Smooth muscle cell (in vitro differentiated cells): ENCODE data around the gene KCNIP4. TPM values are rescaled to one million over a fixed set of nuclear protein-coding genes. Genes with fewer than 3 reads are reported as not detected.

Experiments
- DNase-seq: peaks from one replicate; lab custom pipeline; 2025; ENCODE audit not compliant: unreplicated experiment; lab: John Stamatoyannopoulos, UW
- H2AFZ ChIP-seq: fragments of 200-600 bp; sonication (generic); 2 replicates; pipeline ENCODE4 v1.6.0; 2016; ENCODE audit warnings: antibody characterized with exemption, low read depth, mild to moderate bottlenecking
- H3F3A ChIP-seq: fragments of 200-600 bp; sonication (generic); 2 replicates; pipeline ENCODE4 v1.6.0; 2017; ENCODE audit warnings: antibody characterized with exemption, low read depth
- H3K27ac ChIP-seq: fragments of 200-600 bp; sonication (generic); 2 replicates; pipeline ENCODE4 v1.5.1; 2016; ENCODE audit warnings: low read depth, mild to moderate bottlenecking
- H3K27me3 ChIP-seq: fragments of 200-600 bp; sonication (generic); 2 replicates; pipeline ENCODE4 v1.6.1; 2016; ENCODE audit warnings: low read depth, mild to moderate bottlenecking
- H3K36me3 ChIP-seq: fragments of 200-600 bp; sonication (generic); 2 replicates; pipeline ENCODE4 v1.5.1; 2016; ENCODE audit warnings: low read depth
- H3K4me1 ChIP-seq: fragments of 200-600 bp; sonication (generic); 2 replicates; pipeline ENCODE4 v1.5.1; 2016; ENCODE audit warnings: low read depth
- H3K4me2 ChIP-seq: fragments of 200-600 bp; sonication (generic); 2 replicates; pipeline ENCODE4 v1.6.0; 2016; ENCODE audit warnings: mild to moderate bottlenecking
- H3K4me3 ChIP-seq: fragments of 200-600 bp; sonication (generic); 2 replicates; pipeline ENCODE4 v1.5.1; 2016; ENCODE audit warnings: mild to moderate bottlenecking
- H3K79me2 ChIP-seq: fragments of 200-600 bp; sonication (generic); 2 replicates; pipeline ENCODE4 v1.6.0; 2016; ENCODE audit warnings: low read depth, mild to moderate bottlenecking
- H3K9ac ChIP-seq: fragments of 200-600 bp; sonication (generic); 2 replicates; pipeline ENCODE4 v1.6.0; 2016; ENCODE audit warnings: low read depth
- H3K9me3 ChIP-seq: fragments of 200-600 bp; sonication (generic); replicated peaks from 2 replicates; pipeline ENCODE4 v1.5.1; 2016; ENCODE audit warnings: low read depth
- H4K20me1 ChIP-seq: fragments of 200-600 bp; sonication (generic); 2 replicates; pipeline ENCODE4 v1.6.0; 2016; ENCODE audit warnings: low read depth
- CTCF ChIP-seq: fragments of 200-600 bp; sonication (generic); IDR thresholded peaks from 2 replicates; pipeline ENCODE4 v1.5.1; 2017; ENCODE audit warnings: borderline replicate concordance, mild to moderate bottlenecking, antibody characterized with exemption; ENCODE audit not compliant: insufficient read depth, poor library complexity, severe bottlenecking
- WGBS: methylation state at CpG from one replicate; pipeline ENCODE4 v1.1.7; 2016; ENCODE audit warnings: low lambda C conversion rate; 5-methylcytosine and 5-hydroxymethylcytosine counted together
- polyA plus RNA-seq: library from polyadenylated mRNA; unstranded; fragments of >200 nt; fragmentation: Nextera tagmentation; extraction: Ambion mirVana; gene quantifications from 2 replicates; pipeline ENCODE4 v1.2.1, GENCODE V29; 2016
- total RNA-seq: library from RNA; depleted of rRNA; stranded (reverse); fragments of >200 nt; gene quantifications from 2 replicates; pipeline ENCODE4 v1.2.3, GENCODE V29; 2014

Gene KCNIP4
- total and polyA plus RNA-seq, 2 experiments from 2014 or later, result 0.07 TPM; not detected in 1

GRCh38 chr4:21411086-21411485 lies 537.5 kb downstream of the KCNIP4 start:
- Histone ChIP-seq H3K79me2 (no peaks in the 10 kb centered on the region), H3K9me3 (no peaks in the 10 kb centered on the region), H3K27ac (no peak overlapping the region), H3K4me3 (no peak overlapping the region), H2AFZ (no peak overlapping the region), H3F3A (no peaks in the 10 kb centered on the region), H4K20me1 (no peaks in the 10 kb centered on the region), H3K4me2 (no peak overlapping the region), H3K9ac (no peak overlapping the region), H3K27me3 (no peaks in the 10 kb centered on the region), H3K36me3 (no peaks in the 10 kb centered on the region), H3K4me1 (no peaks in the 10 kb centered on the region)
- WGBS, result 51% methylated on average over 1 of the region's 1 CpG
- TF ChIP-seq CTCF, result no peak
- DNase-seq, result no peak

GRCh38 chr4:21410372-21410771 lies 538.2 kb downstream of the KCNIP4 start:
- H4K20me1 ChIP-seq, result no peaks in the 10 kb centered on the region
- H3K4me1 ChIP-seq, result no peaks in the 10 kb centered on the region
- H3K27me3 ChIP-seq, result no peaks in the 10 kb centered on the region
- no peaks in the 10 kb centered on the region for H3K36me3 ChIP-seq
- no peak overlapping the region for H3K27ac ChIP-seq
- H3K4me3 ChIP-seq, result no peak overlapping the region
- no peak for TF ChIP-seq CTCF
- no peaks in the 10 kb centered on the region for H3K9me3 ChIP-seq
- 82% methylated on average over 4 of the region's 4 CpGs for whole genome bisulfite sequencing
- no peak overlapping the region for H2AFZ ChIP-seq
- H3F3A ChIP-seq, result no peaks in the 10 kb centered on the region
- no peak overlapping the region for H3K9ac ChIP-seq
- H3K79me2 ChIP-seq, result no peaks in the 10 kb centered on the region
- no peak overlapping the region for H3K4me2 ChIP-seq
- no peak for DNase-seq

GRCh38 chr4:21387683-21388082 lies 560.9 kb downstream of the KCNIP4 start:
- Histone ChIP-seq H3K9me3 (no peaks in the 10 kb centered on the region), H4K20me1 (no peaks in the 10 kb centered on the region), H3K27me3 (no peaks in the 10 kb centered on the region), H2AFZ (no peak overlapping the region), H3K4me1 (no peaks in the 10 kb centered on the region), H3K36me3 (no peaks in the 10 kb centered on the region), H3K27ac (no peak overlapping the region), H3F3A (no peaks in the 10 kb centered on the region), H3K4me3 (no peak overlapping the region), H3K4me2 (no peak overlapping the region), H3K9ac (no peak overlapping the region), H3K79me2 (no peaks in the 10 kb centered on the region)
- no peak for DNase-seq
- TF ChIP-seq CTCF, result no peak
- WGBS, result 60% methylated on average over 4 of the region's 4 CpGs

- H3K27ac ChIP-seq, result no peak overlapping the region
- 83% methylated on average over 3 of the region's 3 CpGs for WGBS
- no peaks in the 10 kb centered on the region for H3K79me2 ChIP-seq
- H3K27me3 ChIP-seq, result no peaks in the 10 kb centered on the region
- no peak for DNase-seq
- no peaks in the 10 kb centered on the region for H3K9me3 ChIP-seq
- no peak overlapping the region for H3K9ac ChIP-seq
- no peaks in the 10 kb centered on the region for H3F3A ChIP-seq
- no peak overlapping the region for H2AFZ ChIP-seq
- H3K4me2 ChIP-seq, result no peak overlapping the region
- no peak overlapping the region for H3K4me3 ChIP-seq
- H4K20me1 ChIP-seq, result no peaks in the 10 kb centered on the region
- no peaks in the 10 kb centered on the region for H3K36me3 ChIP-seq
- H3K4me1 ChIP-seq, result no peaks in the 10 kb centered on the region
- no peak for TF ChIP-seq CTCF
These were observed 562.3 kb downstream of the KCNIP4 start for GRCh38 chr4:21386166-21386780.
